Kidney (tissue), 14 donors: Measurements from ENCODE around the gene ANP32A. TPM values are rescaled to one million over a fixed set of nuclear protein-coding genes. Genes with fewer than 3 reads are reported as not detected.
A peak's percentile ranks its signal among the peaks of the same experiment; 100 is the strongest.

ENCODE experiments used
- DNase-seq, 5 donors: peaks; one replicate each; pipeline ENCODE4 v3.0.0-alpha.2; 2013 to 2020
- FAIRE-seq: peaks from 2 replicates; lab custom pipeline; 2012; peaks lifted over from hg19 to GRCh38; lab: Jason Lieb, UNC
- H3K27ac ChIP-seq, 2 donors: one replicate each; pipeline ENCODE4 v1.7.0; 2013; ENCODE audit warnings: low read depth in 2 of 2, low read length in 2 of 2, inconsistent platforms in 1 of 2
- H3K27me3 ChIP-seq: one replicate; pipeline ENCODE4 v1.7.1; 2013; ENCODE audit warnings: low read length, inconsistent platforms; ENCODE audit not compliant: control insufficient read depth, insufficient read depth
- H3K36me3 ChIP-seq, 3 donors: one replicate each; pipeline versions ENCODE4 v1.7.0 to v1.7.1; 2013; ENCODE audit warnings: low read length in 3 of 3, control low read depth in 1 of 3, inconsistent platforms in 1 of 3; ENCODE audit not compliant: insufficient read depth in 3 of 3, control insufficient read depth in 2 of 3
- H3K4me1 ChIP-seq, 3 donors: one replicate each; pipeline versions ENCODE4 v1.7.0 to v1.7.1; 2013; ENCODE audit warnings: low read length in 3 of 3, inconsistent platforms in 1 of 3, low read depth in 1 of 3; ENCODE audit not compliant: control insufficient read depth in 2 of 3, insufficient read depth in 2 of 3
- H3K4me3 ChIP-seq, 3 donors: one replicate each; pipeline versions ENCODE4 v1.7.0 to v1.8.1; 2013; ENCODE audit warnings: low read length in 3 of 3, control low read depth in 1 of 3, inconsistent platforms in 1 of 3
- H3K9ac ChIP-seq, 3 donors: one replicate each; pipeline versions ENCODE4 v1.7.0 to v1.7.1; 2013; ENCODE audit warnings: low read length in 3 of 3, control low read depth in 1 of 3, inconsistent platforms in 1 of 3
- H3K9me3 ChIP-seq, 3 donors: one replicate each; pipeline versions ENCODE4 v1.7.0 to v1.7.1; 2013; ENCODE audit warnings: low read length in 3 of 3, control low read depth in 1 of 3, inconsistent platforms in 1 of 3; ENCODE audit not compliant: control insufficient read depth in 2 of 3, insufficient read depth in 1 of 3
- CTCF ChIP-seq: IDR thresholded peaks from 3 replicates; pipeline ENCODE4 v1.5.1; 2012; ENCODE audit warnings: mild to moderate bottlenecking, moderate library complexity, borderline replicate concordance; ENCODE audit not compliant: insufficient read depth; ENCODE audit errors: extremely low read depth
- intact Hi-C: fragments of 100-400 bp; cut with DNase I; formaldehyde crosslinking; loops from one replicate; pipeline ENCODE4 v1.11.1; 2022
- polyA plus RNA-seq: library from polyadenylated mRNA; stranded (reverse); fragments of 350-450 nt; fragmentation: Illumina TruSeq; extraction: RNeasy Lipid Tissue Mini Kit (QIAGEN cat#74804); gene quantifications from one replicate; pipeline ENCODE4 v1.2.3, GENCODE V29; 2014; ENCODE audit warnings: low read depth, low replicate concordance; ENCODE audit not compliant: insufficient read depth
- total RNA-seq: library from RNA; stranded (reverse); fragmentation: NEBNext Ultra II Directional; extraction: Animal tissue kit (Norgen Biotek cat#: 25700); gene quantifications from one replicate; pipeline ENCODE4 v1.2.1, GENCODE V29; 2021
- donor health status: control.
- donor health status: control.
- donor health status: control.
- donor health status: control.
- donor health status: control.
- donor health status: DM: yes; HTN: yes; CAD: no.
- donor health status: Normal renal cell carcinoma (clear cell type).

The ANP32A gene
- total and polyA plus RNA-seq, 2 donors from 2014 or later, result 113 to 148 TPM

GRCh38 chr15:68844856-68845550, 24.3 kb upstream of the ANP32A start:
- no peak overlapping the region for H3K4me3 ChIP-seq
- no peak for FAIRE-seq
- H3K36me3 ChIP-seq, result no peaks in the 10 kb centered on the region
- H3K27me3 ChIP-seq, result peaks cover 10% of the 10 kb centered on the region
- DNase-seq, result no peak
- H3K4me1 ChIP-seq, result no peaks in the 10 kb centered on the region
- H3K27ac ChIP-seq, result no peak overlapping the region
- TF ChIP-seq CTCF, result no peak
- no peaks in the 10 kb centered on the region for H3K9me3 ChIP-seq
- intact Hi-C loops, result no loop called here
- no peak overlapping the region for H3K9ac ChIP-seq

GRCh38 chr15:68843425-68844311, 23.0 kb upstream of the ANP32A start:
- no peak overlapping the region for H3K9ac ChIP-seq
- no peak overlapping the region for H3K27ac ChIP-seq
- intact Hi-C loops, result no loop called here
- H3K36me3 ChIP-seq, result no peaks in the 10 kb centered on the region
- no peak for TF ChIP-seq CTCF
- DNase-seq (peak in 4 of 5 donors; percentile 53 to 75 (median 62)), FAIRE-seq (no peak)
- H3K27me3 ChIP-seq, result peaks cover 10% of the 10 kb centered on the region
- H3K4me3 ChIP-seq, result peak overlapping the region; percentile 17 to 52 (median 45)
- no peaks in the 10 kb centered on the region for H3K4me1 ChIP-seq
- H3K9me3 ChIP-seq, result no peaks in the 10 kb centered on the region

GRCh38 chr15:68842958-68843357, 22.3 kb upstream of the ANP32A start:
- H3K27me3 ChIP-seq, result peaks cover 10% of the 10 kb centered on the region
- H3K4me3 ChIP-seq, result no peak overlapping the region
- intact Hi-C loops, result no loop called here
- FAIRE-seq, result no peak
- H3K4me1 ChIP-seq, result no peaks in the 10 kb centered on the region
- H3K9me3 ChIP-seq, result no peaks in the 10 kb centered on the region
- H3K27ac ChIP-seq, result no peak overlapping the region
- DNase-seq, result peak in 1 of 5 donors; percentile 13
- H3K36me3 ChIP-seq, result no peaks in the 10 kb centered on the region
- no peak overlapping the region for H3K9ac ChIP-seq
- no peak for TF ChIP-seq CTCF
